H1 (cell line): ENCODE measurements around the gene UCKL1. TPM values are rescaled to one million over a fixed set of nuclear protein-coding genes. Genes with fewer than 3 reads are reported as not detected.

Experiments used
- CTCF ChIA-PET: fragments of 300-600 bp; sonication (Branson Sonifier 250); formaldehyde crosslinking; loops from one replicate; lab custom pipeline; 2021; ENCODE audit not compliant: partially characterized antibody; lab: Charles Lee
- POLR2A ChIA-PET: fragments of 300-600 bp; sonication (Branson Sonifier 250); formaldehyde crosslinking; loops from one replicate; lab custom pipeline; 2021; ENCODE audit warnings: inconsistent platforms; ENCODE audit not compliant: partially characterized antibody; lab: Charles Lee
- DNase-seq, 2 experiments: peaks; one replicate each; pipeline versions ENCODE4 v3.0.0 to v3.0.0-alpha.2; 2010 to 2022; ENCODE audit warnings: low spot score in 2 of 2, low read depth in 1 of 2, mixed read lengths in 1 of 2
- FAIRE-seq: peaks from 2 replicates; lab custom pipeline; 2011; peaks lifted over from hg19 to GRCh38; lab: Jason Lieb, UNC
- H2AFZ ChIP-seq: 2 replicates; pipeline ENCODE4 v1.8.1; 2012; ENCODE audit warnings: low read length, inconsistent platforms
- H2AK5ac ChIP-seq: 2 replicates; pipeline ENCODE4 v1.6.1; 2013; ENCODE audit warnings: low read depth, low read length
- H2BK120ac ChIP-seq: replicated peaks from 2 replicates; pipeline ENCODE3; 2013; ENCODE audit warnings: low read depth, low read length, inconsistent platforms
- H2BK12ac ChIP-seq: 2 replicates; pipeline ENCODE4 v1.6.1; 2013; ENCODE audit warnings: low read depth, low read length
- H2BK15ac ChIP-seq: 2 replicates; pipeline ENCODE4 v1.6.1; 2013; ENCODE audit warnings: low read length
- H2BK20ac ChIP-seq: 2 replicates; pipeline ENCODE4 v1.6.1; 2013; ENCODE audit warnings: low read length
- H2BK5ac ChIP-seq: 2 replicates; pipeline ENCODE4 v1.6.1; 2013; ENCODE audit warnings: low read depth, low read length
- H3K14ac ChIP-seq: 2 replicates; pipeline ENCODE4 v1.6.1; 2013; ENCODE audit warnings: inconsistent platforms; ENCODE audit not compliant: insufficient read length
- H3K18ac ChIP-seq: 2 replicates; pipeline ENCODE4 v1.6.1; 2013; ENCODE audit warnings: low read length; ENCODE audit errors: extremely low read depth
- H3K23ac ChIP-seq: 2 replicates; pipeline ENCODE4 v1.6.1; 2013; ENCODE audit warnings: inconsistent platforms; ENCODE audit not compliant: insufficient read length
- H3K23me2 ChIP-seq: 2 replicates; pipeline ENCODE4 v1.6.1; 2013; ENCODE audit warnings: low read depth, low read length
- H3K27ac ChIP-seq: 2 replicates; pipeline ENCODE4 v1.6.1; 2011; ENCODE audit warnings: low read depth, low read length, inconsistent platforms
- H3K27me3 ChIP-seq, 4 experiments: replicated peaks in 1 of 4; 1 replicate in 1 of 4; 2 replicates in 3 of 4; pipeline versions ENCODE4 v1.6.1 to v1.8.1; 2011 to 2013; ENCODE audit warnings: low read length in 3 of 4, mild to moderate bottlenecking in 3 of 4, inconsistent platforms in 2 of 4, mixed read lengths in 2 of 4, moderate library complexity in 1 of 4; ENCODE audit not compliant: control insufficient read depth in 3 of 4, insufficient read depth in 3 of 4; ENCODE audit errors: extremely low read depth in 1 of 4
- H3K36me3 ChIP-seq, 4 experiments: 2 replicates each; pipeline versions ENCODE4 v1.6.1 to v1.8.1; 2011 to 2013; ENCODE audit warnings: mild to moderate bottlenecking in 4 of 4, low read length in 3 of 4, moderate library complexity in 2 of 4, control low read depth in 1 of 4, inconsistent platforms in 1 of 4; ENCODE audit not compliant: insufficient read depth in 4 of 4, control insufficient read depth in 2 of 4
- H3K4ac ChIP-seq: replicated peaks from 2 replicates; pipeline ENCODE3; 2013; ENCODE audit warnings: low read length, low read depth, mixed read lengths, inconsistent platforms; ENCODE audit not compliant: insufficient read length
- H3K4me1 ChIP-seq, 4 experiments: replicated peaks in 1 of 4; 1 replicate in 1 of 4; 2 replicates in 3 of 4; pipeline versions ENCODE4 v1.6.1 to v1.8.1; 2011 to 2013; ENCODE audit warnings: low read length in 3 of 4, inconsistent platforms in 2 of 4, mixed read lengths in 1 of 4; ENCODE audit not compliant: insufficient read depth in 4 of 4, control insufficient read depth in 3 of 4
- H3K4me2 ChIP-seq, 2 experiments: 2 replicates each; pipeline versions ENCODE4 v1.6.1 to v1.8.1; 2011 to 2013; ENCODE audit warnings: low read depth in 2 of 2, low read length in 2 of 2, control low read depth in 1 of 2, inconsistent platforms in 1 of 2, mild to moderate bottlenecking in 1 of 2; ENCODE audit not compliant: insufficient read depth in 1 of 2
- H3K4me3 ChIP-seq, 4 experiments: fragments of 200-600, 300-600 bp in 1 of 4; sonication (generic), shearing (Covaris generic), sonication (Bioruptor Twin) in 1 of 4; 2 replicates each; pipeline versions ENCODE4 v1.5.1 to v1.8.1; 2011 to 2016; ENCODE audit warnings: low read length in 4 of 4, low read depth in 3 of 4, control low read depth in 2 of 4, inconsistent platforms in 2 of 4, mild to moderate bottlenecking in 2 of 4, mixed read lengths in 1 of 4, moderate library complexity in 1 of 4; ENCODE audit not compliant: insufficient read depth in 2 of 4; ENCODE audit errors: extremely low read depth in 1 of 4
- H3K56ac ChIP-seq: replicated peaks from 2 replicates; pipeline ENCODE3; 2013; ENCODE audit warnings: low read depth, mild to moderate bottlenecking, mixed read lengths, low read length, inconsistent platforms; ENCODE audit not compliant: insufficient read length
- H3K79me1 ChIP-seq: 2 replicates; pipeline ENCODE4 v1.6.1; 2013; ENCODE audit warnings: low read depth, low read length, control low read depth
- H3K79me2 ChIP-seq, 2 experiments: 2 replicates each; pipeline versions ENCODE4 v1.6.1 to v1.8.1; 2012 to 2013; ENCODE audit warnings: low read length in 2 of 2, mild to moderate bottlenecking in 2 of 2, inconsistent platforms in 1 of 2; ENCODE audit not compliant: insufficient read depth in 2 of 2, control insufficient read depth in 1 of 2
- H3K9ac ChIP-seq, 4 experiments: replicated peaks in 1 of 4; 1 replicate in 1 of 4; 2 replicates in 3 of 4; pipeline versions ENCODE4 v1.6.1 to v1.8.1; 2011 to 2013; ENCODE audit warnings: low read depth in 3 of 4, low read length in 3 of 4, control low read depth in 2 of 4, mild to moderate bottlenecking in 2 of 4, moderate library complexity in 2 of 4, inconsistent platforms in 1 of 4; ENCODE audit errors: extremely low read depth in 1 of 4
- H3K9me3 ChIP-seq, 2 experiments: 2 replicates each; pipeline versions ENCODE4 v1.6.1 to v1.8.1; 2012 to 2013; ENCODE audit warnings: mild to moderate bottlenecking in 2 of 2, moderate library complexity in 2 of 2, control low read depth in 1 of 2, inconsistent platforms in 1 of 2, low read depth in 1 of 2, low read length in 1 of 2, mixed read lengths in 1 of 2; ENCODE audit not compliant: insufficient read depth in 2 of 2
- H4K20me1 ChIP-seq, 2 experiments: replicated peaks in 1 of 2; 2 replicates each; pipeline versions ENCODE3 to v1.8.1; 2011 to 2013; ENCODE audit warnings: inconsistent platforms in 2 of 2, low read length in 2 of 2, mild to moderate bottlenecking in 1 of 2; ENCODE audit not compliant: insufficient read depth in 2 of 2, control insufficient read depth in 1 of 2
- H4K5ac ChIP-seq: 2 replicates; pipeline ENCODE4 v1.6.1; 2013; ENCODE audit warnings: low read length, low read depth, mixed read lengths, inconsistent platforms; ENCODE audit not compliant: insufficient read length
- H4K8ac ChIP-seq: 2 replicates; pipeline ENCODE4 v1.8.0; 2013; ENCODE audit warnings: mild to moderate bottlenecking, moderate library complexity, low read length, inconsistent platforms; ENCODE audit not compliant: insufficient read depth; ENCODE audit errors: extremely low read depth
- H4K91ac ChIP-seq: replicated peaks from 2 replicates; pipeline ENCODE3; 2013; ENCODE audit warnings: low read length, mixed read lengths, inconsistent platforms; ENCODE audit not compliant: insufficient read length
- ASH2L ChIP-seq: fragments of 200-600, 300-600 bp; sonication (generic); IDR thresholded peaks from one replicate; pipeline ENCODE4 v1.7.1; 2017; ENCODE audit warnings: low read length
- RBBP5 ChIP-seq: IDR thresholded peaks from 2 replicates; pipeline ENCODE4 v1.7.1; 2012; ENCODE audit warnings: low read depth, mild to moderate bottlenecking, inconsistent platforms, low read length, moderate library complexity, borderline replicate concordance
- WGBS, 2 experiments: shearing (Covaris generic) in 1 of 2; methylation state at CpG; one replicate each; pipeline versions ENCODE4 v1.1.6 to v1.1.7; 2013 to 2015; ENCODE audit warnings: low lambda C conversion rate in 2 of 2, mixed read lengths in 2 of 2, inconsistent platforms in 1 of 2, low coverage in 1 of 2, missing lambda C conversion rate in 1 of 2; ENCODE audit not compliant: insufficient replicate concordance in 2 of 2, insufficient coverage in 1 of 2, insufficient read length in 1 of 2; ENCODE audit errors: extremely low coverage in 1 of 2, missing lambda C conversion rate in 1 of 2; 5-methylcytosine and 5-hydroxymethylcytosine counted together
- polyA plus RNA-seq, 7 experiments: library from polyadenylated mRNA; depleted of rRNA in 3 of 7; stranded (reverse) in 5 of 7; unstranded in 2 of 7; fragments of >200 nt in 5 of 7; fragments of 200-250 nt in 2 of 7; gene quantifications; 1 replicate in 5 of 7; 2 replicates in 1 of 7; 4 replicates in 1 of 7; pipeline versions ENCODE4 v1.2.1 to v1.2.3, GENCODE V29; 2011 to 2013; ENCODE audit warnings: missing spikeins in 2 of 7, mixed read lengths in 2 of 7
- total RNA-seq: library from RNA; stranded (reverse); fragmentation: NEBNext Ultra II Directional; extraction: Animal tissue kit (Norgen Biotek cat#: 25700); gene quantifications from 2 replicates; pipeline ENCODE4 v1.2.1, GENCODE V29; 2021

Gene UCKL1
- total and polyA plus RNA-seq, 2 of the 8 experiments (the other 6 are each of a cell fraction or from before 2014, with no cell fraction given), result 36.5 to 91.2 TPM

GRCh38 chr20:63979229-63979556 is 23.0 kb upstream of the UCKL1 start:
- Histone ChIP-seq H4K8ac (peak overlapping the region; percentile 57; the same call in 1 of the 2 replicates), H3K9me3 (no peaks in the 10 kb centered on the region), H3K4me1 (peaks cover 4 to 24% (median 12%) of the 10 kb centered on the region in 4 experiments; a peak in 6 of 7 replicates), H3K14ac (no peak overlapping the region), H4K91ac (no peak overlapping the region), H3K79me1 (peaks cover 4% of the 10 kb centered on the region; the same call in 1 of the 2 replicates), H3K23me2 (peaks cover 14% of the 10 kb centered on the region), H3K23ac (no peak overlapping the region), H3K4ac (no peak overlapping the region), H2BK120ac (no peak overlapping the region), H3K79me2 (peaks cover 0 to 20% of the 10 kb centered on the region in 2 experiments; a peak in 3 of 4 replicates), H4K20me1 (peaks cover 3 to 12% of the 10 kb centered on the region in 2 experiments), H2BK20ac (no peak overlapping the region), H2AK5ac (no peak overlapping the region), H3K27ac (no peak overlapping the region), H2BK15ac (no peak overlapping the region), H3K9ac (peak overlapping the region in 1 of 4 experiments; percentile 38; a peak in 1 of 7 replicates), H2BK5ac (no peak overlapping the region), H2AFZ (no peak overlapping the region; the same call in 1 of the 2 replicates), H3K36me3 (peaks cover 0 to 5% (median 0%) of the 10 kb centered on the region in 4 experiments; a peak in 1 of 8 replicates), H3K56ac (no peak overlapping the region), H4K5ac (peak overlapping the region; percentile 42), H3K4me3 (peak overlapping the region; percentile 57 to 89 (median 63)), H2BK12ac (no peak overlapping the region), H3K18ac (no peak overlapping the region; the same call in 1 of the 2 replicates), H3K27me3 (peaks cover 0 to 9% (median 2%) of the 10 kb centered on the region in 4 experiments; a peak in 3 of 7 replicates), H3K4me2 (peak overlapping the region; percentile 62 to 92)
- TF ChIP-seq ASH2L (no peak), RBBP5 (0 out of 2 replicates have a peak, but pooled peaks have one; percentile 0)
- WGBS, 2 experiments, result no CpG with 5 or more reads among the region's 47 CpGs
- POLR2A ChIA-PET, result interaction anchor here (1.0 to 1.9 kb wide), 4 partner anchors 19 to 114 kb away, joined by 3 to 13 read pairs (median 4); partner anchors contain the start of gene TPD52L2
- no peak for FAIRE-seq
- DNase-seq, result no peak
- CTCF ChIA-PET, result interaction anchor here (1.3 to 2.0 kb wide), 6 partner anchors 36 to 141 kb away, joined by 3 to 17 read pairs (median 6); no protein-coding TSS in a partner anchor
